Esophagus squamous epithelium (tissue), 5 donors: ENCODE data around the gene KIF3C. TPM values are rescaled to one million over a fixed set of nuclear protein-coding genes. Genes with fewer than 3 reads are reported as not detected.
A peak's percentile ranks its signal among the peaks of the same experiment; 100 is the strongest.

Source experiments
- DNase-seq: peaks from one replicate; lab custom pipeline; 2025; lab: John Stamatoyannopoulos, UW
- H3K27ac ChIP-seq, 4 donors: fragments of 200-600 bp; sonication (generic); one replicate each; pipeline ENCODE4 v1.5.1; 2016 to 2019; ENCODE audit warnings: mild to moderate bottlenecking in 1 of 4
- H3K27me3 ChIP-seq, 4 donors: fragments of 200-600 bp; sonication (generic); 1 replicate in 3 of 4; 2 replicates in 1 of 4; pipeline versions ENCODE4 v1.5.1 to v1.6.0; 2017 to 2021; ENCODE audit warnings: antibody characterized with exemption in 1 of 4
- H3K36me3 ChIP-seq, 3 donors: fragments of 200-600 bp; sonication (generic); one replicate each; pipeline ENCODE4 v1.5.1; 2016 to 2019
- H3K4me1 ChIP-seq, 3 donors: fragments of 200-600 bp; sonication (generic); one replicate each; pipeline ENCODE4 v1.5.1; 2017 to 2019
- H3K4me3 ChIP-seq, 4 donors: fragments of 200-600 bp; sonication (generic); 1 replicate in 3 of 4; 2 replicates in 1 of 4; pipeline ENCODE4 v1.5.1; 2016 to 2019; ENCODE audit warnings: mild to moderate bottlenecking in 2 of 4, moderate library complexity in 1 of 4
- H3K9me3 ChIP-seq, 3 donors: fragments of 200-600 bp; sonication (generic); one replicate each; pipeline ENCODE4 v1.5.1; 2016 to 2019
- POLR2A ChIP-seq, 4 donors: fragments of 450-650 bp; IDR thresholded peaks; one replicate each; pipeline ENCODE4 v1.6.1; 2017; ENCODE audit warnings: antibody characterized with exemption in 4 of 4, mild to moderate bottlenecking in 4 of 4, moderate library complexity in 3 of 4
- WGBS, 2 donors: methylation state at CpG; one replicate each; pipeline ENCODE4 v1.1.5; 2018; 5-methylcytosine and 5-hydroxymethylcytosine counted together
- intact Hi-C: fragments of 100-400 bp; cut with DNase I; formaldehyde crosslinking; loops from one replicate; pipeline ENCODE4 v1.15.0; 2022
- total RNA-seq, 4 donors: library from RNA; depleted of rRNA; stranded (reverse); fragments of >200 nt; gene quantifications; one replicate each; pipeline ENCODE4 v1.1.0, GENCODE V29; 2016
- TF ChIP-seq, protein P1 (sequence below), 6 experiments: fragments of 450-650 bp in 4 of 6; fragments of 200-600 bp in 2 of 6; sonication (generic) in 2 of 6; IDR thresholded peaks; one replicate each; pipeline ENCODE4 v1.5.1; 2016 to 2019; ENCODE audit warnings: antibody characterized with exemption in 6 of 6, mild to moderate bottlenecking in 4 of 6, moderate library complexity in 4 of 6
- donor health status: DM: yes; HTN: yes; CAD: no.

Gene KIF3C
- total RNA-seq, 4 donors from 2014 or later = 1.3 to 3.4 (median 1.8) TPM

- Histone ChIP-seq H3K4me3 (no peak overlapping the region), H3K9me3 (no peaks in the 10 kb centered on the region), H3K4me1 (peaks cover 0 to 42% (median 7%) of the 10 kb centered on the region in 3 donors), H3K27me3 (no peaks in the 10 kb centered on the region), H3K36me3 (no peaks in the 10 kb centered on the region), H3K27ac (no peak overlapping the region)
- DNase-seq = no peak
- no peak for TF ChIP-seq POLR2A (IDR thresholded peaks at IDR 0.05)
- TF ChIP-seq, protein P1, sequence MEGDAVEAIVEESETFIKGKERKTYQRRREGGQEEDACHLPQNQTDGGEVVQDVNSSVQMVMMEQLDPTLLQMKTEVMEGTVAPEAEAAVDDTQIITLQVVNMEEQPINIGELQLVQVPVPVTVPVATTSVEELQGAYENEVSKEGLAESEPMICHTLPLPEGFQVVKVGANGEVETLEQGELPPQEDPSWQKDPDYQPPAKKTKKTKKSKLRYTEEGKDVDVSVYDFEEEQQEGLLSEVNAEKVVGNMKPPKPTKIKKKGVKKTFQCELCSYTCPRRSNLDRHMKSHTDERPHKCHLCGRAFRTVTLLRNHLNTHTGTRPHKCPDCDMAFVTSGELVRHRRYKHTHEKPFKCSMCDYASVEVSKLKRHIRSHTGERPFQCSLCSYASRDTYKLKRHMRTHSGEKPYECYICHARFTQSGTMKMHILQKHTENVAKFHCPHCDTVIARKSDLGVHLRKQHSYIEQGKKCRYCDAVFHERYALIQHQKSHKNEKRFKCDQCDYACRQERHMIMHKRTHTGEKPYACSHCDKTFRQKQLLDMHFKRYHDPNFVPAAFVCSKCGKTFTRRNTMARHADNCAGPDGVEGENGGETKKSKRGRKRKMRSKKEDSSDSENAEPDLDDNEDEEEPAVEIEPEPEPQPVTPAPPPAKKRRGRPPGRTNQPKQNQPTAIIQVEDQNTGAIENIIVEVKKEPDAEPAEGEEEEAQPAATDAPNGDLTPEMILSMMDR (IDR thresholded peaks at IDR 0.05) = no peak
- intact Hi-C loops = no loop called here
- WGBS, 2 donors = 92 to 93% methylated on average over 13 to 15 of the region's 15 CpGs
Observed at GRCh38 chr2:25994509-25994908, 12.2 kb upstream of the KIF3C start.

DNA sequence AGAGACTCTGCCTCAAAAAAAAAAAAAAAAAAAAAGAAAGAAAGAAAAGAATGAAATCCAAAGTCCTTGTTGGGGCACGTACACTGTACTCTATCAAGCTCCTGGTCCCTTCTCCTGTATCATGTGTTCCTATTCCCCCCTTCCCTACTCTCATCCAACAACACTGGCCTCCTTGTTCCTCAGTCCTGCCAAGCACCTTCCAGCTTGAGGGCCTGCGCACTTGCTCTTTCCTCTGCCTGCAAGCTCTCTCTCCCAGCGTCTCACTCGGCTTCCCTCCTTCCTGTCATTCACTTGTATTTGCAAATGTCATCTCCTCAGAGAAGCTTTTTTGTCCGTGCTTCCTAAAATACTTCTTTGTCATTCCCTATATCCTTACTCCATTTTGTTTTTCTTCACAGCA lies 10.8 kb upstream of the KIF3C start:
- no peak for DNase-seq
- TF ChIP-seq POLR2A (IDR thresholded peaks at IDR 0.05) = no peak
- TF ChIP-seq, protein P1 (IDR thresholded peaks at IDR 0.05) = no peak
- H3K27ac ChIP-seq = no peak overlapping the region
- no peaks in the 10 kb centered on the region for H3K36me3 ChIP-seq
- H3K4me1 ChIP-seq = peaks cover 0 to 27% (median 5%) of the 10 kb centered on the region in 3 donors
- 81 to 88% methylated on average over 5 of the region's 5 CpGs for WGBS, 2 donors
- H3K27me3 ChIP-seq = no peaks in the 10 kb centered on the region
- intact Hi-C loops = no loop called here
- no peak overlapping the region for H3K4me3 ChIP-seq
- no peaks in the 10 kb centered on the region for H3K9me3 ChIP-seq

DNA sequence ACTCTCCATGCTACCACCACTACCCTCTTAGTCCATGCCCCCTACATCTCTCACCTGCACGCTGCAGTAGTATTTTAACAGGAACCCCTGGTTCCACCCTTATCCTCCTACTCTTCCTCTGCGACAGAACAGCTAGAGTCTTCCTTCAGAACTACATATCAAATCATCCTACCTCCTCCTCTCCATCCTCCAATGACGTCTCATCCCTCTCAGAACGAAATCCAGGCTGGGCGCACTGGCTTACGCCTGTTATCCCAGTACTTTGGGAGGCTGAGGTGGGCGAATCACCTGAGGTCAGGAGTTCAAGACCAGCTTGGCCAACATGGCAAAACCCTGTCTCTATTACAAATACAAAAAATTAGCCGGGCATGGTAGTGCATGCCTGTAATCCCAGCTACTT lies 10.3 kb upstream of the KIF3C start:
- no peak overlapping the region for H3K4me3 ChIP-seq
- H3K9me3 ChIP-seq = no peaks in the 10 kb centered on the region
- no peaks in the 10 kb centered on the region for H3K27me3 ChIP-seq
- H3K4me1 ChIP-seq = peaks cover 0 to 23% (median 5%) of the 10 kb centered on the region in 3 donors
- intact Hi-C loops = no loop called here
- no peaks in the 10 kb centered on the region for H3K36me3 ChIP-seq
- no peak overlapping the region for H3K27ac ChIP-seq
- DNase-seq = no peak
- TF ChIP-seq POLR2A (IDR thresholded peaks at IDR 0.05) = no peak
- TF ChIP-seq, protein P1 (IDR thresholded peaks at IDR 0.05) = no peak
- WGBS, 2 donors = 89 to 92% methylated on average over 8 of the region's 8 CpGs

DNA sequence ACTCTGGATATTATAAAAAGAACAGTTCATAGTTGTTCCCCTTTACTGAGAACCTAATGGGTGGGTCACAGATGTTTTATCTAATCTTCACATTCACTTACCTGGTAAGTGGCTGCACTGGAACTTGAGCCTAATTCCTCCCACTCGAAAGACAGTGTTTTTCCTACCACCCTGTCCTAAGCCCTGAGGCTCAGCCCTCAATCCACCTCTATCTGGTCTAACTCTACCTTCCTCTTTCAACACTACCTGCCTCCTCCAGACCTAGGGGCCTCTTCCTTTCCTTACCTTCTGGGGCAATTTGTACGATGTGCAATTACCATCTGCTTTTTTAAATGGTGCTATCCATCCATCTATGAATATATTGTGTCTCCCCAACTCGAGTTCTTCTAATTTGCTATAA lies 9.7 kb upstream of the KIF3C start:
- no peak for DNase-seq
- H3K9me3 ChIP-seq = no peaks in the 10 kb centered on the region
- H3K27me3 ChIP-seq = no peaks in the 10 kb centered on the region
- TF ChIP-seq, protein P1 (IDR thresholded peaks at IDR 0.05) = no peak
- no peak for TF ChIP-seq POLR2A (IDR thresholded peaks at IDR 0.05)
- peak overlapping the region; percentile 33 to 70 (median 56) for H3K27ac ChIP-seq
- H3K4me3 ChIP-seq = peak overlapping the region in 1 of 4 donors; percentile 57
- H3K36me3 ChIP-seq = no peaks in the 10 kb centered on the region
- WGBS, 2 donors = 43 to 53% methylated on average over 3 of the region's 3 CpGs
- peaks cover 0 to 20% (median 5%) of the 10 kb centered on the region in 3 donors for H3K4me1 ChIP-seq
- intact Hi-C loops = no loop called here

GRCh38 chr2:25989154-25989553 lies 6.9 kb upstream of the KIF3C start:
- H3K9me3 ChIP-seq = no peaks in the 10 kb centered on the region
- no peak overlapping the region for H3K27ac ChIP-seq
- no peaks in the 10 kb centered on the region for H3K36me3 ChIP-seq
- H3K27me3 ChIP-seq = no peaks in the 10 kb centered on the region
- WGBS, 2 donors = 94 to 100% methylated on average over 1 to 2 of the region's 4 CpGs
- no peak for DNase-seq
- no peak overlapping the region for H3K4me3 ChIP-seq
- peaks cover 0 to 20% (median 5%) of the 10 kb centered on the region in 3 donors for H3K4me1 ChIP-seq
- no peak for TF ChIP-seq POLR2A (IDR thresholded peaks at IDR 0.05)
- TF ChIP-seq, protein P1 (IDR thresholded peaks at IDR 0.05) = no peak
- intact Hi-C loops = loop anchor here (5.0 kb wide), 1 partner anchor 158 kb away; no protein-coding TSS in a partner anchor
